Endothelial cell (in vitro differentiated cells): ENCODE results near the gene ICAM4. TPM values are rescaled to one million over a fixed set of nuclear protein-coding genes. Genes with fewer than 3 reads are reported as not detected.
"Not testable (repeated sequence)": the region's sequence is repeated elsewhere in the genome, so short reads cannot be mapped to it uniquely, and the experiment has no call there.

Experiments
- DNase-seq: peaks from one replicate; pipeline ENCODE4 v3.0.0; 2021; ENCODE audit warnings: low spot score
- H3K27ac Mint-ChIP-seq: one replicate; pipeline ENCODE4 v1.8.0; 2021; ENCODE audit warnings: mixed read lengths, inconsistent platforms; ENCODE audit not compliant: unreplicated experiment
- H3K27me3 Mint-ChIP-seq: one replicate; pipeline ENCODE4 v1.8.0; 2021; ENCODE audit warnings: mild to moderate bottlenecking, moderate library complexity, mixed read lengths, inconsistent platforms; ENCODE audit not compliant: unreplicated experiment
- H3K36me3 Mint-ChIP-seq: one replicate; pipeline ENCODE4 v1.8.0; 2021; ENCODE audit warnings: mild to moderate bottlenecking, low read depth, mixed read lengths, inconsistent platforms; ENCODE audit not compliant: unreplicated experiment
- H3K4me1 Mint-ChIP-seq: one replicate; pipeline ENCODE4 v1.8.0; 2021; ENCODE audit warnings: mild to moderate bottlenecking, mixed read lengths, inconsistent platforms; ENCODE audit not compliant: unreplicated experiment
- H3K4me3 Mint-ChIP-seq: one replicate; pipeline ENCODE4 v1.8.0; 2021; ENCODE audit warnings: mild to moderate bottlenecking, mixed read lengths, inconsistent platforms; ENCODE audit not compliant: unreplicated experiment
- H3K9me3 Mint-ChIP-seq: one replicate; pipeline ENCODE4 v1.8.0; 2021; ENCODE audit warnings: mixed read lengths, inconsistent platforms; ENCODE audit not compliant: unreplicated experiment
- total RNA-seq: library from RNA; stranded (reverse); fragmentation: NEBNext Ultra II Directional; extraction: Animal tissue kit (Norgen Biotek cat#: 25700); gene quantifications from one replicate; pipeline ENCODE4 v1.2.1, GENCODE V29; 2021; ENCODE audit not compliant: unreplicated experiment
- TF ChIP-seq, protein P1 (sequence below): fragments of 200-600 bp; sonication (generic); IDR thresholded peaks from one replicate; pipeline ENCODE4 v1.5.0; 2021; ENCODE audit warnings: antibody characterized with exemption; ENCODE audit not compliant: unreplicated experiment

Gene ICAM4
- total RNA-seq, 1 donor from 2014 or later, result 0.36 TPM

- Mint-ChIP-seq H3K4me3 (no peak overlapping the region), H3K27me3 (peaks cover 17% of the 10 kb centered on the region), H3K9me3 (no peaks in the 10 kb centered on the region), H3K36me3 (peaks cover 14% of the 10 kb centered on the region), H3K4me1 (peaks cover 13% of the 10 kb centered on the region), H3K27ac (no peak overlapping the region)
- TF ChIP-seq, protein P1, sequence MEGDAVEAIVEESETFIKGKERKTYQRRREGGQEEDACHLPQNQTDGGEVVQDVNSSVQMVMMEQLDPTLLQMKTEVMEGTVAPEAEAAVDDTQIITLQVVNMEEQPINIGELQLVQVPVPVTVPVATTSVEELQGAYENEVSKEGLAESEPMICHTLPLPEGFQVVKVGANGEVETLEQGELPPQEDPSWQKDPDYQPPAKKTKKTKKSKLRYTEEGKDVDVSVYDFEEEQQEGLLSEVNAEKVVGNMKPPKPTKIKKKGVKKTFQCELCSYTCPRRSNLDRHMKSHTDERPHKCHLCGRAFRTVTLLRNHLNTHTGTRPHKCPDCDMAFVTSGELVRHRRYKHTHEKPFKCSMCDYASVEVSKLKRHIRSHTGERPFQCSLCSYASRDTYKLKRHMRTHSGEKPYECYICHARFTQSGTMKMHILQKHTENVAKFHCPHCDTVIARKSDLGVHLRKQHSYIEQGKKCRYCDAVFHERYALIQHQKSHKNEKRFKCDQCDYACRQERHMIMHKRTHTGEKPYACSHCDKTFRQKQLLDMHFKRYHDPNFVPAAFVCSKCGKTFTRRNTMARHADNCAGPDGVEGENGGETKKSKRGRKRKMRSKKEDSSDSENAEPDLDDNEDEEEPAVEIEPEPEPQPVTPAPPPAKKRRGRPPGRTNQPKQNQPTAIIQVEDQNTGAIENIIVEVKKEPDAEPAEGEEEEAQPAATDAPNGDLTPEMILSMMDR, result no peak
- DNase-seq, result peak; percentile 18
These were observed 48.7 kb downstream of the ICAM4 start for GRCh38 chr19:10335352-10335985.

- DNase-seq, H3K4me3 Mint-ChIP-seq, H3K9me3 Mint-ChIP-seq, H3K27ac Mint-ChIP-seq: not testable (repeated sequence)
- H3K27me3 Mint-ChIP-seq, result peaks cover 17% of the 10 kb centered on the region
- peaks cover 14% of the 10 kb centered on the region for H3K36me3 Mint-ChIP-seq
- peaks cover 13% of the 10 kb centered on the region for H3K4me1 Mint-ChIP-seq
These were observed 50.0 kb downstream of the ICAM4 start for GRCh38 chr19:10336725-10337124.

Other genes with a start within 250 kb of the ICAM4 start
- gene SHFL, start 200.6 kb upstream of the ICAM4 start, total RNA-seq, result 9.2 TPM
- 0.36 TPM for gene ANGPTL6, start 184.3 kb upstream of the ICAM4 start, total RNA-seq
- 39.6 TPM for gene PPAN, start 180.6 kb upstream of the ICAM4 start, total RNA-seq
- 16.3 TPM for gene P2RY11, start 175.3 kb upstream of the ICAM4 start, total RNA-seq
- 286 TPM for gene EIF3G, start 167.1 kb upstream of the ICAM4 start, total RNA-seq
- gene DNMT1, start 92.0 kb upstream of the ICAM4 start, total RNA-seq, result 119 TPM
- 9.3 TPM for gene S1PR2, start 55.6 kb upstream of the ICAM4 start, total RNA-seq
- gene MRPL4, start 34.7 kb upstream of the ICAM4 start, total RNA-seq, result 51.3 TPM
- gene ICAM1, start 15.8 kb upstream of the ICAM4 start, total RNA-seq, result 7.2 TPM
- gene ICAM5, start 3.0 kb downstream of the ICAM4 start, total RNA-seq, result not detected
- gene ZGLP1, start 22.9 kb downstream of the ICAM4 start, total RNA-seq, result 8.2 TPM
- gene FDX2, start 29.1 kb downstream of the ICAM4 start, total RNA-seq, result 18.9 TPM
- 46.1 TPM for gene RAVER1, start 46.6 kb downstream of the ICAM4 start, total RNA-seq
- gene ICAM3, start 52.7 kb downstream of the ICAM4 start, total RNA-seq, result 24.9 TPM
- 143 TPM for gene TYK2, start 93.6 kb downstream of the ICAM4 start, total RNA-seq
- 386 TPM for gene CDC37, start 116.6 kb downstream of the ICAM4 start, total RNA-seq
- gene PDE4A, start 133.6 kb downstream of the ICAM4 start, total RNA-seq, result 0.46 TPM
- 56.4 TPM for gene KEAP1, start 216.4 kb downstream of the ICAM4 start, total RNA-seq
- gene S1PR5, start 230.5 kb downstream of the ICAM4 start, total RNA-seq, result not detected